Stimulated activated CD4-positive, alpha-beta T cell treated with anti-CD3 and anti-CD28 coated beads, Interleukin-12 subunit alpha, Interleukin-12 subunit beta, amount 100 ng/mL, for 24 hours (primary cell): ENCODE data around the gene YEATS2.
"Not testable (repeated sequence)": the region's sequence is repeated elsewhere in the genome, so short reads cannot be mapped to it uniquely, and the experiment has no call there.

Experiments used
- DNase-seq, 2 experiments: peaks; one replicate each; pipeline ENCODE4 v3.0.0-alpha.2; 2020; ENCODE audit warnings: low read depth in 2 of 2

YEATS2 gene

GRCh38 chr3:183697610-183698317 lies at the start of gene YEATS2:
YEATS2 (plus strand) TSS chr3:183697797; CDS start chr3:183715163, 17,366 bp downstream.
- DNase-seq: peak; percentile 57 to 72

- no peak for DNase-seq
These were observed 47.0 kb upstream of the YEATS2 start for GRCh38 chr3:183650554-183650953.

- DNase-seq: no peak
These were observed 44.2 kb upstream of the YEATS2 start for GRCh38 chr3:183653209-183654064.

GRCh38 chr3:183654727-183655126 lies 42.9 kb upstream of the YEATS2 start:
- no peak for DNase-seq

GRCh38 chr3:183662099-183662498 lies 35.5 kb upstream of the YEATS2 start:
- no peak for DNase-seq

- no peak for DNase-seq
These were observed 32.6 kb upstream of the YEATS2 start for GRCh38 chr3:183664913-183665381.

GRCh38 chr3:183680061-183680460 lies 17.5 kb upstream of the YEATS2 start:
- no peak for DNase-seq

- DNase-seq: no peak
These were observed 9.9 kb upstream of the YEATS2 start for GRCh38 chr3:183687705-183688104.

GRCh38 chr3:183688874-183689273 lies 8.7 kb upstream of the YEATS2 start:
- no peak for DNase-seq

GRCh38 chr3:183689621-183690020 lies 8.0 kb upstream of the YEATS2 start:
- not testable (repeated sequence) for DNase-seq

- no peak for DNase-seq
These were observed 7.1 kb upstream of the YEATS2 start for GRCh38 chr3:183690402-183690995.

- no peak for DNase-seq
These were observed 5.2 kb upstream of the YEATS2 start for GRCh38 chr3:183692436-183692835.

GRCh38 chr3:183695569-183696364 lies 1.8 kb upstream of the YEATS2 start:
- no peak for DNase-seq

- no peak for DNase-seq
These were observed 431 bp upstream of the YEATS2 start for GRCh38 chr3:183697123-183697609.

- DNase-seq: peak in 1 of 2 experiments; percentile 22
These were observed 738 bp downstream of the YEATS2 start for GRCh38 chr3:183698318-183698751.

GRCh38 chr3:183698756-183699155 lies 1.2 kb downstream of the YEATS2 start:
- DNase-seq: no peak

GRCh38 chr3:183699238-183699947 lies 1.8 kb downstream of the YEATS2 start:
- DNase-seq: no peak

- DNase-seq: no peak
These were observed 4.1 kb downstream of the YEATS2 start for GRCh38 chr3:183701744-183702143.

GRCh38 chr3:183703892-183704291 lies 6.3 kb downstream of the YEATS2 start:
- DNase-seq: not testable (repeated sequence)

GRCh38 chr3:183710231-183710630 lies 12.6 kb downstream of the YEATS2 start:
- no peak for DNase-seq

GRCh38 chr3:183711516-183711915 lies 13.9 kb downstream of the YEATS2 start:
- DNase-seq: no peak
